UCSD-AML1 (cell line): ENCODE data around the gene CAV3.

Experiments used
- DNase-seq: peaks from one replicate; lab custom pipeline; 2025; ENCODE audit not compliant: unreplicated experiment; lab: John Stamatoyannopoulos, UW

The CAV3 gene

DNA sequence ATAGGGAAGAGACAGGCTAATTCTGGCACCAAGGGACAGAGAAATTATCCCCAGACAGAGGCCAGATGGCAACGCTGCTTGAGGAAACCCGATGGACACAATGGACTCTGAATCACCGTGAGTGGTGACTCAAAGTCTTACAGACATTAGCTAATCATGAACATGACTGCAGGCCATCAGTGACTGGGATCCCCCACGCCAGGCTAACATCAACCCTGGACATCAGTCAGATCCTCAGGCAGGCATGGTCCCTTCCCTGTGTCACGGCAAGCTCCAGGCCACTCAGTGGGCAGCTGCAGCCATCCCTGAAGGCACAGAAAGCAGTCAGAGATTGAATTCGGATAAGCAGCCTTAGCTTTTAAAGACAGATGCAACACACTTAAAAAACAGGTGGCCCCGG is 59.6 kb downstream of the CAV3 start:
- no peak for DNase-seq

GRCh38 chr3:8794247-8794646 is 60.6 kb downstream of the CAV3 start:
- no peak for DNase-seq
